NCI-H1105 (cell line): ENCODE results near the gene KRTAP4-2.
"Not testable (repeated sequence)": the region's sequence is repeated elsewhere in the genome, so short reads cannot be mapped to it uniquely, and the experiment has no call there.

ENCODE experiments used
- DNase-seq: peaks from one replicate; lab custom pipeline; 2025; lab: John Stamatoyannopoulos, UW

The KRTAP4-2 gene

GRCh38 chr17:41177727-41178271 is at the start of gene KRTAP4-2:
TSS of gene KRTAP4-2 (minus strand) at chr17:41178221. CDS start at chr17:41178164, 57 bp downstream.
- no peak for DNase-seq

GRCh38 chr17:41226598-41227095 is 48.6 kb upstream of the KRTAP4-2 start, which contains the start of gene KRTAP9-2:
TSS of gene KRTAP9-2 (plus strand) at chr17:41226648. CDS start at chr17:41226655, 7 bp downstream.
- not testable (repeated sequence) for DNase-seq

- no peak for DNase-seq
Observed at GRCh38 chr17:41226051-41226450, 48.0 kb upstream of the KRTAP4-2 start.

GRCh38 chr17:41223821-41224220 is 45.8 kb upstream of the KRTAP4-2 start:
- no peak for DNase-seq

GRCh38 chr17:41215681-41216080 is 37.7 kb upstream of the KRTAP4-2 start:
- no peak for DNase-seq

- DNase-seq, result no peak
Observed at GRCh38 chr17:41212524-41213169, 34.6 kb upstream of the KRTAP4-2 start.

GRCh38 chr17:41211845-41212466 is 33.9 kb upstream of the KRTAP4-2 start:
- peak; percentile 37 for DNase-seq

GRCh38 chr17:41199421-41200078 is 21.5 kb upstream of the KRTAP4-2 start:
- no peak for DNase-seq

- DNase-seq, result no peak
Observed at GRCh38 chr17:41196068-41196467, 18.0 kb upstream of the KRTAP4-2 start.

GRCh38 chr17:41190328-41190727 is 12.3 kb upstream of the KRTAP4-2 start:
- DNase-seq, result no peak

GRCh38 chr17:41189837-41190318 is 11.9 kb upstream of the KRTAP4-2 start, which contains the start of gene KRTAP9-1:
TSS of gene KRTAP9-1 (plus strand) at chr17:41189887. CDS start at chr17:41189887, 0 bp downstream.
- DNase-seq, result not testable (repeated sequence)

- DNase-seq, result no peak
Observed at GRCh38 chr17:41186872-41187271, 8.9 kb upstream of the KRTAP4-2 start.

GRCh38 chr17:41185001-41185400 is 7.0 kb upstream of the KRTAP4-2 start:
- DNase-seq, result no peak

- no peak for DNase-seq
Observed at GRCh38 chr17:41184480-41184961, 6.5 kb upstream of the KRTAP4-2 start, which contains the start of gene KRTAP4-1. TSS of gene KRTAP4-1 (minus strand) at chr17:41184911. CDS start at chr17:41184854, 57 bp downstream.

- DNase-seq, result no peak
Observed at GRCh38 chr17:41178843-41179616, 1.0 kb upstream of the KRTAP4-2 start.

- no peak for DNase-seq
Observed at GRCh38 chr17:41178341-41178740, 320 bp upstream of the KRTAP4-2 start.

- DNase-seq, result no peak
Observed at GRCh38 chr17:41176744-41177387, 1.2 kb downstream of the KRTAP4-2 start.

- no peak for DNase-seq
Observed at GRCh38 chr17:41171886-41172285, 6.1 kb downstream of the KRTAP4-2 start.

- DNase-seq, result no peak
Observed at GRCh38 chr17:41168121-41168520, 9.9 kb downstream of the KRTAP4-2 start, which contains the start of gene KRTAP4-3. TSS of gene KRTAP4-3 (minus strand) at chr17:41168221. CDS start at chr17:41168172, 49 bp downstream.

GRCh38 chr17:41167561-41167960 is 10.5 kb downstream of the KRTAP4-2 start:
- no peak for DNase-seq

- DNase-seq, result no peak
Observed at GRCh38 chr17:41163828-41164227, 14.2 kb downstream of the KRTAP4-2 start.
